Measurements from ENCODE around the gene UBE2S. TPM values are rescaled to one million over a fixed set of nuclear protein-coding genes. Genes with fewer than 3 reads are reported as not detected.

Gene UBE2S
- total and polyA plus RNA-seq, 2 of the 8 experiments (the other 6 are each of a cell fraction or from before 2014, with no cell fraction given), result 398 to 530 TPM

DNA sequence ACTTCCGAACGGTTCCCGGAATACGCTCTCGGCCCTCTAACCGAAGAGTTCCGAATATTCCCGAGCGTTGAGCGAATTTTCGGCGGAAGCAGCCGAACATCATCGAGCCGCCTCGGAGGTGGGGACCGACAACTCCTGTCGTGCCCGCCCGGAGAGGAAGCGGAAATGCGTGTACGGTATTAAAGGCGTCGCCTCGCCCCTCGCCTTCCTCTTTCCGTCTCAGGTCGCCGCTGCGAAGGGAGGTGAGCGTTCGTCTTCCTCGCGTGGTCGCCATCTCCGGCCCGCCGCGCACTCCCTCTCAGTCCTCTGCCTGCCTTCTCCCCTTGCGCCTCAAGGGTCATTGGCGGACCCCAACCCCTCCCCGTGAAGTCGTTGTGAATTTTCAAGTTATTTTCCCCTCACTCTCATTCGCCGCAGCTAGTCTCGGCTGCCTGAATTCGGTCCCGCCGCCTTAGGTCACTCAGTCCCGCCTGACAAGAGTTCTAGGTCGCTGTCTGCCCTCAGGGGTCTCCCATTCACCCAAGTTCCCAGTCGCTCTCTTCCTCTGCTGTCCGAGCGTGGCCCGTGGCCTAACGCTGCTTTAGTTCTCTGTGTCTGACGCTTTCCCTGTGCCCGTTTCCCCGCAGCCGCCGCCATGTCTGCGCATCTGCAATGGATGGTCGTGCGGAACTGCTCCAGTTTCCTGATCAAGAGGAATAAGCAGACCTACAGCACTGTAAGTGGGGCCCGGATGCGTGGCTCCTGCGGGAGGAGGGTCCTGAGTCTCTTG is 21.7 kb downstream of the UBE2S start, which contains the start of gene RPL28:
RPL28 (plus strand) TSS at position 209 of the 769 bp plus-strand sequence; CDS start at position 635, 426 bp downstream.
- peaks cover 0 to 47% (median 38%) of the 10 kb centered on the region in 4 experiments; a peak in 6 of 7 replicates for H3K4me1 ChIP-seq (replicated peaks in 1 of 4; ENCODE audit: control insufficient read depth in 3 of 4, insufficient read depth in 4 of 4, low read length in 3 of 4)
- TF ChIP-seq TAF7 (optimal IDR thresholded peaks at IDR 0.05; ENCODE audit: borderline replicate concordance, low read depth, low read length) (peak; percentile 97), SP2 (IDR thresholded peaks at IDR 0.05; ENCODE audit: low read length) (no peak), RFX5 (IDR thresholded peaks at IDR 0.05; ENCODE audit: borderline replicate concordance, low read depth, low read length) (0 out of 2 replicates have a peak, but pooled peaks have one; percentile 4), SIN3A (conservative IDR thresholded peaks at IDR 0.05 in 1 of 2, IDR thresholded peaks at IDR 0.05 in 1 of 2; ENCODE audit: low read depth in 1 of 2, low read length in 2 of 2) (peak in 1 of 2 experiments; percentile 85; a peak in 2 of 4 replicates), EP300 (IDR thresholded peaks at IDR 0.05; ENCODE audit: borderline replicate concordance in 1 of 2, low read depth in 2 of 2, low read length in 2 of 2) (no peak), ATF2 (IDR thresholded peaks at IDR 0.05; ENCODE audit: low read length) (no peak), KDM4A (IDR thresholded peaks at IDR 0.05; ENCODE audit: low read depth, low read length, severe bottlenecking) (peak; percentile 37), POLR2AphosphoS5 (IDR thresholded peaks at IDR 0.05; ENCODE audit: low read depth, low read length) (peak; percentile 100)

More for the DNA sequence above, 21.7 kb downstream of the UBE2S start, which contains the start of gene RPL28:
- Histone ChIP-seq H3K4me3 (ENCODE audit: extremely low read depth in 1 of 4, insufficient read depth in 2 of 4, low read depth in 3 of 4, low read length in 4 of 4) (peak within 1 kb of the TSS; percentile 89 to 97 (median 94)), H3K23me2 (ENCODE audit: low read depth, low read length) (peaks cover 31% of the 10 kb centered on the region), H3K36me3 (ENCODE audit: control insufficient read depth in 2 of 4, insufficient read depth in 4 of 4, low read length in 3 of 4) (peaks cover 23 to 35% (median 26%) of the 10 kb centered on the region in 4 experiments), H2AK5ac (ENCODE audit: low read depth, low read length) (peak within 1 kb of the TSS; percentile 88), H3K79me2 (ENCODE audit: control insufficient read depth in 1 of 2, insufficient read depth in 2 of 2, low read length in 2 of 2) (peaks cover 17 to 27% of the 10 kb centered on the region in 2 experiments; a peak in 3 of 4 replicates), H4K5ac (ENCODE audit: insufficient read length, low read depth, low read length) (peak within 1 kb of the TSS; percentile 91), H2BK5ac (ENCODE audit: low read depth, low read length) (peak within 1 kb of the TSS; percentile 90), H3K18ac (ENCODE audit: extremely low read depth, low read length) (peak within 1 kb of the TSS; percentile 99), H3K4me2 (ENCODE audit: insufficient read depth in 1 of 2, low read depth in 2 of 2, low read length in 2 of 2) (peak within 1 kb of the TSS; percentile 87 to 95), H3K9ac (replicated peaks in 1 of 4; ENCODE audit: extremely low read depth in 1 of 4, low read depth in 3 of 4, low read length in 3 of 4) (peak within 1 kb of the TSS; percentile 65 to 93 (median 82)), H3K56ac (replicated peaks; ENCODE audit: insufficient read length, low read depth, low read length) (peak within 1 kb of the TSS; percentile 83), H2AFZ (ENCODE audit: low read length) (peak within 1 kb of the TSS; percentile 98), H3K79me1 (ENCODE audit: low read depth, low read length) (peaks cover 33% of the 10 kb centered on the region), H4K20me1 (replicated peaks in 1 of 2; ENCODE audit: control insufficient read depth in 1 of 2, insufficient read depth in 2 of 2, low read length in 2 of 2) (peaks cover 25 to 46% of the 10 kb centered on the region in 2 experiments), H3K27me3 (replicated peaks in 1 of 4; ENCODE audit: control insufficient read depth in 3 of 4, extremely low read depth in 1 of 4, insufficient read depth in 3 of 4, low read length in 3 of 4) (peaks cover 0 to 6% (median 3%) of the 10 kb centered on the region in 4 experiments; a peak in 3 of 7 replicates), H3K27ac (ENCODE audit: low read depth, low read length) (peak within 1 kb of the TSS; percentile 86), H2BK15ac (ENCODE audit: low read length) (peak within 1 kb of the TSS; percentile 96; the same call in 1 of the 2 replicates), H2BK20ac (ENCODE audit: low read length) (0 out of 2 replicates have a peak within 1 kb of the TSS, but pooled peaks have one; percentile 61), H2BK12ac (ENCODE audit: low read depth, low read length) (peak within 1 kb of the TSS; percentile 84), H3K23ac (ENCODE audit: insufficient read length) (no peak within 1 kb of the TSS), H3K4ac (replicated peaks; ENCODE audit: insufficient read length, low read depth, low read length) (peak within 1 kb of the TSS; percentile 40), H2BK120ac (replicated peaks; ENCODE audit: low read depth, low read length) (no peak within 1 kb of the TSS), H4K8ac (ENCODE audit: extremely low read depth, insufficient read depth, low read length) (peak within 1 kb of the TSS; percentile 19; the same call in 1 of the 2 replicates), H3K9me3 (ENCODE audit: insufficient read depth in 2 of 2, low read depth in 1 of 2, low read length in 1 of 2) (no peaks in the 10 kb centered on the region), H4K91ac (replicated peaks; ENCODE audit: insufficient read length, low read length) (peak within 1 kb of the TSS; percentile 71), H3K14ac (ENCODE audit: insufficient read length) (no peak within 1 kb of the TSS)
- FAIRE-seq, result peak; percentile 50
- POLR2A ChIA-PET (ENCODE audit: partially characterized antibody), result interaction anchor here (0.7 to 26.7 kb wide), 14 partner anchors 9 to 131 kb away, joined by 3 to 874 read pairs (median 4); partner anchors contain the start of genes IL11, KMT5C, TMEM190 and UBE2S
- DNase-seq (ENCODE audit: low read depth in 1 of 2, low spot score in 2 of 2), result peak; percentile 95 to 99
- 1% methylated on average over 62 of the region's 68 CpGs; no CpG with 5 or more reads in 1 of the 2 experiments for WGBS, 2 experiments (ENCODE audit: extremely low coverage in 1 of 2, insufficient coverage in 1 of 2, insufficient read length in 1 of 2, insufficient replicate concordance in 2 of 2, low coverage in 1 of 2, low lambda C conversion rate in 2 of 2, missing lambda C conversion rate in 1 of 2)
- CTCF ChIA-PET (ENCODE audit: partially characterized antibody), result interaction anchor here (0.9 to 6.1 kb wide), 3 partner anchors 16 to 82 kb away, joined by 3 to 39 read pairs (median 4); no protein-coding TSS in a partner anchor

All from H1 (cell line).